ENCODE results near the gene GLDC.

- TF ChIP-seq, protein P1, sequence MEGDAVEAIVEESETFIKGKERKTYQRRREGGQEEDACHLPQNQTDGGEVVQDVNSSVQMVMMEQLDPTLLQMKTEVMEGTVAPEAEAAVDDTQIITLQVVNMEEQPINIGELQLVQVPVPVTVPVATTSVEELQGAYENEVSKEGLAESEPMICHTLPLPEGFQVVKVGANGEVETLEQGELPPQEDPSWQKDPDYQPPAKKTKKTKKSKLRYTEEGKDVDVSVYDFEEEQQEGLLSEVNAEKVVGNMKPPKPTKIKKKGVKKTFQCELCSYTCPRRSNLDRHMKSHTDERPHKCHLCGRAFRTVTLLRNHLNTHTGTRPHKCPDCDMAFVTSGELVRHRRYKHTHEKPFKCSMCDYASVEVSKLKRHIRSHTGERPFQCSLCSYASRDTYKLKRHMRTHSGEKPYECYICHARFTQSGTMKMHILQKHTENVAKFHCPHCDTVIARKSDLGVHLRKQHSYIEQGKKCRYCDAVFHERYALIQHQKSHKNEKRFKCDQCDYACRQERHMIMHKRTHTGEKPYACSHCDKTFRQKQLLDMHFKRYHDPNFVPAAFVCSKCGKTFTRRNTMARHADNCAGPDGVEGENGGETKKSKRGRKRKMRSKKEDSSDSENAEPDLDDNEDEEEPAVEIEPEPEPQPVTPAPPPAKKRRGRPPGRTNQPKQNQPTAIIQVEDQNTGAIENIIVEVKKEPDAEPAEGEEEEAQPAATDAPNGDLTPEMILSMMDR (IDR thresholded peaks at IDR 0.05), result no peak
- TF ChIP-seq POLR2A (IDR thresholded peaks at IDR 0.05), result no peak
These were observed 91.7 kb downstream of the GLDC start for GRCh38 chr9:6553866-6554265.

All from right lobe of liver (tissue), 4 donors.